Fibroblast of lung (primary cell): ENCODE measurements around the gene DHRS2.

Experiments used
- CTCF ChIP-seq, 2 donors: IDR thresholded peaks in 1 of 2; conservative IDR thresholded peaks in 1 of 2; 1 replicate in 1 of 2; 2 replicates in 1 of 2; pipeline ENCODE4 v1.5.1; 2011 to 2012; ENCODE audit warnings: low read length in 2 of 2, control low read depth in 1 of 2, inconsistent platforms in 1 of 2, low read depth in 1 of 2, mild to moderate bottlenecking in 1 of 2
- EZH2 ChIP-seq: IDR thresholded peaks from 2 replicates; pipeline ENCODE4 v1.5.1; 2012; ENCODE audit warnings: low read length, control low read depth, mild to moderate bottlenecking; ENCODE audit errors: missing control alignments

DNA sequence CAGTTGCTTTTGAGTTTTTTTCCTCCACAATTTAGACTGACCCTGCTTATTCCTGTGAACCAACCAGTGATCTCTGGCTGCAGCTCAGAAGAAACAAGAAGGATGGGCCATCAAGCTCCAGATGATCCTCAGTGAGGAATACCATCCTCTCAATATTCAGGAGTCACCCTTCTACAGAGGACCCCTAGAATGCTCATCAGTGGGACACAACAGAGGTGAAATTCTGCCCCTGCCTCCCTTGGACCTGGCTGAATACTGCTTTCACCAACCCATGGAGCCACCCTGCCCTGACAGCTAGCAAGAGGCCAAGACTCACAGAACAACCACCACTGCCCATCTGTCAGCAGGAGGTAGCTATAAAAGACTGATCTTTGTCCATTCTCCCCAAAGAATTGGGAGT, 9.2 kb upstream of the DHRS2 start:
- no peak for TF ChIP-seq CTCF (conservative IDR thresholded peaks at IDR 0.05 in 1 of 2, IDR thresholded peaks at IDR 0.05 in 1 of 2; ENCODE audit: low read depth in 1 of 2, low read length in 2 of 2)
- no peak for TF ChIP-seq EZH2
